ENCODE measurements around the gene GAPVD1. TPM values are rescaled to one million over a fixed set of nuclear protein-coding genes. Genes with fewer than 3 reads are reported as not detected.
A peak's percentile ranks its signal among the peaks of the same experiment; 100 is the strongest.

GAPVD1 gene
- total and polyA plus RNA-seq, 2 of the 13 experiments (the other 11 are each of a cell fraction or from before 2014, with no cell fraction given), result 11.1 to 33.2 TPM

DNA sequence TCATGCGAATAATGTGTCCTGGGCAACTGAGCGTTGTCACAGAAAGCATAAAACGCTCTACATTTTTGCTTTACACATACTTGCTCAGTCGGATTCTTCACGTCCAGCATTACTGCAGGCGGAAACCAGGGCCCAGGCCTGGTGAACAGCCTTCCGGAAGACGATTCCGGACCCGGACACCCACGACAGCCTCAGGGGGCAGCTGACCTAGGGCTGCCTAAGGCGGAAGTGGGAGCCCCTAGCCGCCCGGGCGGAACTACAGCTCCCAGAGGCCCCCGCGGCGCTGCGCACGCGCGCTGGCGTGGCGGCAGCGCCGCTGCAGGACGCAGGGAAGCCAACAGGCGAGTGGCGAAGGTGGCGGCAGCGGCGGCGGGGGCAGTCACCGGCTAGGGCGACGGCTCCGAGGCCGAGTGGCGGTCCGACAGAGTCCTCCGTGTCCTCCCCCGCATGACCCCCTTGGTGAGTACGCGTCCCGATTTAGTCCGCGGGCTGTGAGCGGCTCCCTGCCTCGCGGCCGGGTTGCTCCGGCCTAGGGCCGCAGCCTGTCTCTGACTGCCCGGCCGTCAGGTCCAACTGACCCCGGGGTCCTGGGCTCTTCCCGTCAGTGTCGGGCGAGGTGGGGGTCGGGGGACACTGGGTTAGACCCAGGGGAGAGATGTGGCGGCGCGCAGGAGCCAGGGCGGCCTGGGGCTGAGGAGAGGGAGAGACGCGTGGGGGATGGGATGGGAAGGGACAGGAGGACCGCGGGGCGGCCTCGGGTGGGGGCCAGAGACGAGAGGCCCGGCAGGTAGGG is at the start of gene GAPVD1 (continued):
- TF ChIP-seq, protein P1, sequence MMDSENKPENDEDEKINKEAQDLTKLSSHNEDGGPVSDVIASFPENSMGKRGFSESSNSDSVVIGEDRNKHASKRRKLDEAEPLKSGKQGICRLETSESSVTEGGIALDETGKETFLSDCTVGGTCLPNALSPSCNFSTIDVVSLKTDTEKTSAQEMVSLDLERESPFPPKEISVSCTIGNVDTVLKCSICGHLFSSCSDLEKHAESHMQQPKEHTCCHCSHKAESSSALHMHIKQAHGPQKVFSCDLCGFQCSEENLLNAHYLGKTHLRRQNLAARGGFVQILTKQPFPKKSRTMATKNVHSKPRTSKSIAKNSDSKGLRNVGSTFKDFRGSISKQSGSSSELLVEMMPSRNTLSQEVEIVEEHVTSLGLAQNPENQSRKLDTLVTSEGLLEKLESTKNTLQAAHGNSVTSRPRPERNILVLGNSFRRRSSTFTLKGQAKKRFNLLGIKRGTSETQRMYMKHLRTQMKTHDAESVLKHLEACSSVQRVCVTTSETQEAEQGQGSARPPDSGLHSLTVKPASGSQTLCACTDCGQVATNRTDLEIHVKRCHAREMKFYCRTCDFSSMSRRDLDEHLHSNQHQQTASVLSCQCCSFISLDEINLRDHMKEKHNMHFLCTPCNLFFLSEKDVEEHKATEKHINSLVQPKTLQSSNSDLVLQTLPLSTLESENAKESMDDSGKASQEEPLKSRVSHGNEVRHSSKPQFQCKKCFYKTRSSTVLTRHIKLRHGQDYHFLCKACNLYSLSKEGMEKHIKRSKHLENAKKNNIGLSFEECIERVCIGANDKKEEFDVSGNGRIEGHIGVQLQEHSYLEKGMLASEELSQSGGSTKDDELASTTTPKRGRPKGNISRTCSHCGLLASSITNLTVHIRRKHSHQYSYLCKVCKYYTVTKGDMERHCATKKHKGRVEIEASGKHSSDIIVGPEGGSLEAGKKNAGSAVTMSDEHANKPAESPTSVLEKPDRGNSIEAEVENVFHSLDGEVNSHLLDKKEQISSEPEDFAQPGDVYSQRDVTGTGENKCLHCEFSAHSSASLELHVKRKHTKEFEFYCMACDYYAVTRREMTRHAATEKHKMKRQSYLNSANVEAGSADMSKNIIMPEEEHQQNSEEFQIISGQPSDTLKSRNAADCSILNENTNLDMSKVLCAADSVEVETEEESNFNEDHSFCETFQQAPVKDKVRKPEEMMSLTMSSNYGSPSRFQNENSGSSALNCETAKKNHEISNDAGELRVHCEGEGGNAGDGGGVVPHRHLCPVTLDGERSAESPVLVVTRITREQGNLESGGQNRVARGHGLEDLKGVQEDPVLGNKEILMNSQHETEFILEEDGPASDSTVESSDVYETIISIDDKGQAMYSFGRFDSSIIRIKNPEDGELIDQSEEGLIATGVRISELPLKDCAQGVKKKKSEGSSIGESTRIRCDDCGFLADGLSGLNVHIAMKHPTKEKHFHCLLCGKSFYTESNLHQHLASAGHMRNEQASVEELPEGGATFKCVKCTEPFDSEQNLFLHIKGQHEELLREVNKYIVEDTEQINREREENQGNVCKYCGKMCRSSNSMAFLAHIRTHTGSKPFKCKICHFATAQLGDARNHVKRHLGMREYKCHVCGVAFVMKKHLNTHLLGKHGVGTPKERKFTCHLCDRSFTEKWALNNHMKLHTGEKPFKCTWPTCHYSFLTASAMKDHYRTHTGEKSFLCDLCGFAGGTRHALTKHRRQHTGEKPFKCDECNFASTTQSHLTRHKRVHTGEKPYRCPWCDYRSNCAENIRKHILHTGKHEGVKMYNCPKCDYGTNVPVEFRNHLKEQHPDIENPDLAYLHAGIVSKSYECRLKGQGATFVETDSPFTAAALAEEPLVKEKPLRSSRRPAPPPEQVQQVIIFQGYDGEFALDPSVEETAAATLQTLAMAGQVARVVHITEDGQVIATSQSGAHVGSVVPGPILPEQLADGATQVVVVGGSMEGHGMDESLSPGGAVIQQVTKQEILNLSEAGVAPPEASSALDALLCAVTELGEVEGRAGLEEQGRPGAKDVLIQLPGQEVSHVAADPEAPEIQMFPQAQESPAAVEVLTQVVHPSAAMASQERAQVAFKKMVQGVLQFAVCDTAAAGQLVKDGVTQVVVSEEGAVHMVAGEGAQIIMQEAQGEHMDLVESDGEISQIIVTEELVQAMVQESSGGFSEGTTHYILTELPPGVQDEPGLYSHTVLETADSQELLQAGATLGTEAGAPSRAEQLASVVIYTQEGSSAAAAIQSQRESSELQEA (CRISPR knock-in tag; IDR thresholded peaks at IDR 0.05; ENCODE audit: not compliant biosample characterization), result no peak
- TF ChIP-seq TRAFD1 (CRISPR knock-in tag; IDR thresholded peaks at IDR 0.05; ENCODE audit: borderline replicate concordance) (no peak), RAD51 (IDR thresholded peaks at IDR 0.05; ENCODE audit: borderline replicate concordance) (no peak), CREB1 (IDR thresholded peaks at IDR 0.05) (peak; percentile 29; the same call in 1 of the 2 replicates), CREB1 (CRISPR knock-in tag; IDR thresholded peaks at IDR 0.05) (no peak), SMAD9 (CRISPR knock-in tag; IDR thresholded peaks at IDR 0.05) (no peak), ZNF720 (CRISPR knock-in tag; IDR thresholded peaks at IDR 0.05) (no peak), SIX1 (CRISPR knock-in tag; IDR thresholded peaks at IDR 0.05; ENCODE audit: borderline replicate concordance) (peak; percentile 18; the same call in 1 of the 2 replicates), ZBTB42 (CRISPR knock-in tag; IDR thresholded peaks at IDR 0.05) (no peak), ZNF770 (CRISPR knock-in tag; IDR thresholded peaks at IDR 0.05) (peak; percentile 46; the same call in 1 of the 2 replicates), KDM1A (CRISPR knock-in tag; IDR thresholded peaks at IDR 0.05) (no peak), TEAD2 (CRISPR knock-in tag; IDR thresholded peaks at IDR 0.05) (no peak), ZNF792 (CRISPR knock-in tag; IDR thresholded peaks at IDR 0.05) (no peak), HOXA5 (CRISPR knock-in tag; IDR thresholded peaks at IDR 0.05) (no peak)
- TF ChIP-seq, protein P2, sequence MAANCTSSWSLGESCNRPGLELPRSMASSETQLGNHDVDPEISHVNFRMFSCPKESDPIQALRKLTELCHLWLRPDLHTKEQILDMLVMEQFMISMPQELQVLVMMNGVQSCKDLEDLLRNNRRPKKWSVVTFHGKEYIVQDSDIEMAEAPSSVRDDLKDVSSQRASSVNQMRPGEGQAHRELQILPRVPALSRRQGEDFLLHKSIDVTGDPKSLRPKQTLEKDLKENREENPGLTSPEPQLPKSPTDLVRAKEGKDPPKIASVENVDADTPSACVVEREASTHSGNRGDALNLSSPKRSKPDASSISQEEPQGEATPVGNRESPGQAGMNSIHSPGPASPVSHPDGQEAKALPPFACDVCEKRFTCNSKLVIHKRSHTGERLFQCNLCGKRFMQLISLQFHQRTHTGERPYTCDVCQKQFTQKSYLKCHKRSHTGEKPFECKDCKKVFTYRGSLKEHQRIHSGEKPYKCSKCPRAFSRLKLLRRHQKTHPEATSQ (CRISPR knock-in tag; IDR thresholded peaks at IDR 0.05; ENCODE audit: borderline replicate concordance), result peak; percentile 41; the same call in 1 of the 2 replicates
